HepG2 (cell line): ENCODE measurements around the gene SASH1. TPM values are rescaled to one million over a fixed set of nuclear protein-coding genes. Genes with fewer than 3 reads are reported as not detected.

ENCODE experiments used
- ATAC-seq: fragments of 200-7000 bp; cut with Tn5 transposase; 3 replicates; pipeline ENCODE4 v1.9.1; 2020; ENCODE audit warnings: mild to moderate bottlenecking, moderate library complexity
- BruUV-seq: library from RNA; stranded (reverse); fragments of 400-500 nt; replicated peaks from 2 replicates; lab custom pipeline; 2021; lab: Mats Ljungman, UMichigan
- CTCF ChIA-PET: fragments of 300-600 bp; formaldehyde crosslinking; extraction: SDS; loops from one replicate; lab custom pipeline; 2021; ENCODE audit warnings: low total read pairs, inconsistent platforms, low intra/inter-chr PET ratio; lab: Yijun Ruan, JAX
- POLR2A ChIA-PET: fragments of 350-600 bp; sonication (Branson Sonifier 250); formaldehyde crosslinking; loops from one replicate; lab custom pipeline; 2020; ENCODE audit warnings: antibody characterized with exemption, inconsistent platforms; lab: Yijun Ruan, JAX
- DNase-seq: peaks from one replicate; pipeline ENCODE4 v3.0.0-alpha.2; 2015; ENCODE audit warnings: low spot score
- FAIRE-seq: peaks from 3 replicates; lab custom pipeline; 2011; peaks lifted over from hg19 to GRCh38; lab: Jason Lieb, UNC
- H2AFZ ChIP-seq: one replicate; pipeline ENCODE4 v1.6.1; 2011; ENCODE audit warnings: low read length, inconsistent platforms
- H3K27ac ChIP-seq: fragments of 300-600 bp; 3 replicates; pipeline ENCODE4 v1.8.0; 2011; ENCODE audit warnings: mixed run types, mild to moderate bottlenecking, mixed read lengths, low read length, inconsistent platforms; ENCODE audit not compliant: insufficient read depth; ENCODE audit errors: extremely low read length
- H3K27me3 ChIP-seq, 2 experiments: fragments of 200-600 bp in 1 of 2; 2 replicates in 1 of 2; 3 replicates in 1 of 2; pipeline versions ENCODE4 v1.6.0 to v1.8.0; 2011; ENCODE audit warnings: low read length in 2 of 2, mild to moderate bottlenecking in 2 of 2, moderate library complexity in 2 of 2, inconsistent platforms in 1 of 2; ENCODE audit not compliant: insufficient read depth in 2 of 2, control insufficient read depth in 1 of 2
- H3K36me3 ChIP-seq, 2 experiments: fragments of 200-600 bp in 1 of 2; replicated peaks in 1 of 2; 2 replicates in 1 of 2; 3 replicates in 1 of 2; pipeline versions ENCODE4 v1.5.1 to v1.8.0; 2011; ENCODE audit warnings: low read length in 2 of 2, inconsistent platforms in 1 of 2; ENCODE audit not compliant: insufficient read depth in 2 of 2, control insufficient read depth in 1 of 2
- H3K4me1 ChIP-seq: 2 replicates; pipeline ENCODE4 v1.5.1; 2012; ENCODE audit warnings: low read length, inconsistent platforms; ENCODE audit not compliant: insufficient read depth
- H3K4me2 ChIP-seq: 2 replicates; pipeline ENCODE4 v1.6.0; 2011; ENCODE audit warnings: low read depth, low read length, inconsistent platforms
- H3K4me3 ChIP-seq, 3 experiments: fragments of 200-600 bp in 1 of 3; sonication (generic), shearing (Covaris generic) in 1 of 3; replicated peaks in 1 of 3; 2 replicates each; pipeline ENCODE4 v1.5.1; 2011 to 2016; ENCODE audit warnings: low read length in 3 of 3, inconsistent platforms in 2 of 3, low read depth in 2 of 3, mild to moderate bottlenecking in 2 of 3, control low read depth in 1 of 3, mixed read lengths in 1 of 3; ENCODE audit not compliant: insufficient read depth in 1 of 3
- H3K79me2 ChIP-seq: one replicate; pipeline ENCODE4 v1.6.1; 2011; ENCODE audit warnings: low read length, inconsistent platforms; ENCODE audit not compliant: insufficient read depth
- H3K9ac ChIP-seq: 2 replicates; pipeline ENCODE4 v1.6.0; 2011; ENCODE audit warnings: mild to moderate bottlenecking, low read depth, low read length, inconsistent platforms; ENCODE audit not compliant: insufficient read depth
- H3K9me3 ChIP-seq: 2 replicates; pipeline ENCODE4 v1.5.1; 2012; ENCODE audit warnings: mild to moderate bottlenecking, low read length
- H4K20me1 ChIP-seq: 2 replicates; pipeline ENCODE4 v1.6.0; 2011; ENCODE audit warnings: inconsistent platforms, mild to moderate bottlenecking, low read length, moderate library complexity; ENCODE audit not compliant: insufficient read depth
- HNRNPUL1 ChIP-seq: fragments of 200-400 bp; formaldehyde crosslinking; IDR thresholded peaks from 2 replicates; pipeline ENCODE4 v1.6.1; 2017; ENCODE audit warnings: low read depth, mild to moderate bottlenecking, low read length, moderate library complexity
- JDP2 ChIP-seq: sonication (generic); formaldehyde crosslinking; IDR thresholded peaks from 2 replicates; pipeline ENCODE4 v1.8.1; 2022; ENCODE audit warnings: missing genetic modification reagents, borderline replicate concordance
- JUND ChIP-seq: sonication (generic); formaldehyde crosslinking; IDR thresholded peaks from 2 replicates; pipeline ENCODE4 v1.8.0; 2022; ENCODE audit warnings: mild to moderate bottlenecking, missing genetic modification reagents
- KMT2B ChIP-seq: IDR thresholded peaks from 2 replicates; pipeline ENCODE4 v1.6.1; 2016; ENCODE audit warnings: missing genetic modification reagents, missing compliant biosample characterization
- MIXL1 ChIP-seq: IDR thresholded peaks from 2 replicates; pipeline ENCODE4 v1.6.1; 2016
- PAWR ChIP-seq: sonication (generic); formaldehyde crosslinking; IDR thresholded peaks from 2 replicates; pipeline ENCODE4 v1.4.0; 2020; ENCODE audit warnings: missing genetic modification reagents, mild to moderate bottlenecking, borderline replicate concordance
- PPARG ChIP-seq: conservative IDR thresholded peaks from 2 replicates; pipeline ENCODE4 v1.6.1; 2016; ENCODE audit warnings: missing biosample characterization, missing genetic modification reagents
- SMARCE1 ChIP-seq: fragments of 450-650 bp; IDR thresholded peaks from 2 replicates; pipeline ENCODE4 v1.6.1; 2017; ENCODE audit warnings: borderline replicate concordance
- TFE3 ChIP-seq: IDR thresholded peaks from 2 replicates; pipeline ENCODE4 v1.6.1; 2016
- ZBTB39 ChIP-seq: sonication (generic); formaldehyde crosslinking; IDR thresholded peaks from 2 replicates; pipeline ENCODE4 v1.5.0; 2020; ENCODE audit warnings: missing genetic modification reagents
- ZNF33A ChIP-seq: sonication (generic); formaldehyde crosslinking; IDR thresholded peaks from 2 replicates; pipeline ENCODE4 v1.5.1; 2020; ENCODE audit warnings: missing genetic modification reagents, mild to moderate bottlenecking, moderate library complexity, borderline replicate concordance
- ZNF362 ChIP-seq: sonication (generic); formaldehyde crosslinking; IDR thresholded peaks from 2 replicates; pipeline ENCODE4 v1.4.0; 2020; ENCODE audit warnings: missing genetic modification reagents, mild to moderate bottlenecking, borderline replicate concordance
- ZNF660 ChIP-seq: sonication (generic); formaldehyde crosslinking; IDR thresholded peaks from 2 replicates; pipeline ENCODE4 v1.5.1; 2020; ENCODE audit warnings: mild to moderate bottlenecking, low read depth, missing genetic modification reagents, borderline replicate concordance
- ZNF747 ChIP-seq: sonication (generic); formaldehyde crosslinking; IDR thresholded peaks from 2 replicates; pipeline ENCODE4 v1.8.1; 2023; ENCODE audit warnings: missing genetic modification reagents, mild to moderate bottlenecking, borderline replicate concordance
- WGBS: methylation state at CpG from one replicate; pipeline ENCODE4 v1.1.6; 2017; ENCODE audit warnings: low lambda C conversion rate; 5-methylcytosine and 5-hydroxymethylcytosine counted together
- in situ Hi-C: cut with HindIII; loops from 2 replicates; pipeline ENCODE4 v1.10.0; 2017; ENCODE audit warnings: low pct_unique_long_range_greater_than_20kb; ENCODE audit not compliant: extremely low pct_ligation_motif_present
- intact Hi-C: fragments of 100-400 bp; cut with micrococcal nuclease; formaldehyde crosslinking; loops from one replicate; pipeline ENCODE4 v1.10.0; 2022; ENCODE audit not compliant: unreplicated experiment
- polyA plus RNA-seq, 8 experiments: library from polyadenylated mRNA; depleted of rRNA in 3 of 8; stranded (reverse) in 7 of 8; unstranded in 1 of 8; fragments of >200 nt; fragmentation: Illumina TruSeq in 4 of 8; extraction: Trizol in 4 of 8; gene quantifications; 2 replicates each; pipeline versions ENCODE4 v1.2.1 to v1.2.3, GENCODE V29; 2011 to 2016; ENCODE audit warnings: low read depth in 4 of 8, missing spikeins in 1 of 8, mixed read lengths in 1 of 8; ENCODE audit not compliant: insufficient read depth in 1 of 8
- total RNA-seq, 5 experiments: library from RNA; depleted of rRNA; stranded (reverse); fragments of >200 nt; fragmentation: Illumina TruSeq; extraction: Trizol; gene quantifications; 2 replicates each; pipeline ENCODE4 v1.2.3, GENCODE V29; 2016; ENCODE audit warnings: low read depth in 1 of 5
- TF ChIP-seq, protein P1 (sequence below): sonication (generic); formaldehyde crosslinking; IDR thresholded peaks from 2 replicates; pipeline ENCODE4 v1.4.0; 2020; ENCODE audit warnings: missing genetic modification reagents
- TF ChIP-seq, protein P2 (sequence below): sonication (generic); formaldehyde crosslinking; IDR thresholded peaks from 2 replicates; pipeline ENCODE4 v1.5.1; 2020; ENCODE audit warnings: missing genetic modification reagents, mild to moderate bottlenecking, borderline replicate concordance

SASH1 gene
- total and polyA plus RNA-seq, 2 of the 13 experiments (the other 11 are each of a cell fraction or from before 2014, with no cell fraction given): 7.5 to 8.2 TPM

DNA sequence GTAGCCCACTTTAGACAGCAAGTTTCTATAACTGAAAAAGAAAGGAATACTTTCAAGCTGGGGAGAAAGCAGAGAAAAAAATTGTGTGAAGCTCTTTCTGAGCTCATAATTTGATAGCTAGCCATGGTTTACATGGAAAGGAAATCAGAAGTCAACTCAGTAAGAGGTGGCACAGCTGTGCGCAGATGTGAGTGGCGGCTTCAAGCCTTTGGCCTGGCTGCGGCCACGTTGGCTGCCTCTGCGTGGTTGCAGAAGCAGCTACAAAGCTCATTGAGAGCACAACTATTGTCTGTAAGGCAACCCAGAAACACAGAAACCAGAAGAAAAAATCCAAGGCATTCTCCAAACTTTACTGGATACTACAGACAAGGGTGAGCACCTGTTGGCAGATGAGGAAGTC lies 136.9 kb downstream of the SASH1 start:
- H4K20me1 ChIP-seq: no peaks in the 10 kb centered on the region
- no peak overlapping the region for H3K4me3 ChIP-seq
- in situ Hi-C loops: no loop called here
- 94% methylated on average over 5 of the region's 5 CpGs for WGBS
- H2AFZ ChIP-seq: no peak overlapping the region
- no peak for ATAC-seq
- ChIA-PET POLR2A (no interaction called here), CTCF (no interaction called here)
- no peak overlapping the region for H3K4me2 ChIP-seq
- no TSS peak for BruUV-seq
- H3K36me3 ChIP-seq: peaks cover 4 to 11% of the 10 kb centered on the region in 2 experiments; a peak in 4 of 5 replicates
- H3K79me2 ChIP-seq: no peaks in the 10 kb centered on the region
- no peak overlapping the region for H3K27ac ChIP-seq
- DNase-seq: no peak
- H3K9ac ChIP-seq: no peak overlapping the region
- no peak for FAIRE-seq
- H3K4me1 ChIP-seq: no peaks in the 10 kb centered on the region
- no peaks in the 10 kb centered on the region for H3K27me3 ChIP-seq
- H3K9me3 ChIP-seq: no peaks in the 10 kb centered on the region
- intact Hi-C loops: loop anchor here (10.0 kb wide), 1 partner anchor 1085 kb away; no protein-coding TSS in a partner anchor
- no peak for TF ChIP-seq MIXL1 (CRISPR knock-in tag)
- TF ChIP-seq JDP2 (CRISPR knock-in tag): no peak
- no peak for TF ChIP-seq HNRNPUL1
- no peak for TF ChIP-seq KMT2B (CRISPR knock-in tag)
- no peak for TF ChIP-seq PPARG (CRISPR knock-in tag)
- TF ChIP-seq, protein P1, sequence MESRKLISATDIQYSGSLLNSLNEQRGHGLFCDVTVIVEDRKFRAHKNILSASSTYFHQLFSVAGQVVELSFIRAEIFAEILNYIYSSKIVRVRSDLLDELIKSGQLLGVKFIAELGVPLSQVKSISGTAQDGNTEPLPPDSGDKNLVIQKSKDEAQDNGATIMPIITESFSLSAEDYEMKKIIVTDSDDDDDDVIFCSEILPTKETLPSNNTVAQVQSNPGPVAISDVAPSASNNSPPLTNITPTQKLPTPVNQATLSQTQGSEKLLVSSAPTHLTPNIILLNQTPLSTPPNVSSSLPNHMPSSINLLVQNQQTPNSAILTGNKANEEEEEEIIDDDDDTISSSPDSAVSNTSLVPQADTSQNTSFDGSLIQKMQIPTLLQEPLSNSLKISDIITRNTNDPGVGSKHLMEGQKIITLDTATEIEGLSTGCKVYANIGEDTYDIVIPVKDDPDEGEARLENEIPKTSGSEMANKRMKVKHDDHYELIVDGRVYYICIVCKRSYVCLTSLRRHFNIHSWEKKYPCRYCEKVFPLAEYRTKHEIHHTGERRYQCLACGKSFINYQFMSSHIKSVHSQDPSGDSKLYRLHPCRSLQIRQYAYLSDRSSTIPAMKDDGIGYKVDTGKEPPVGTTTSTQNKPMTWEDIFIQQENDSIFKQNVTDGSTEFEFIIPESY (CRISPR knock-in tag): no peak
- TF ChIP-seq ZNF33A: no peak
- no peak for TF ChIP-seq SMARCE1
- TF ChIP-seq TFE3 (CRISPR knock-in tag): no peak
- no peak for TF ChIP-seq ZNF362 (CRISPR knock-in tag)
- TF ChIP-seq, protein P2, sequence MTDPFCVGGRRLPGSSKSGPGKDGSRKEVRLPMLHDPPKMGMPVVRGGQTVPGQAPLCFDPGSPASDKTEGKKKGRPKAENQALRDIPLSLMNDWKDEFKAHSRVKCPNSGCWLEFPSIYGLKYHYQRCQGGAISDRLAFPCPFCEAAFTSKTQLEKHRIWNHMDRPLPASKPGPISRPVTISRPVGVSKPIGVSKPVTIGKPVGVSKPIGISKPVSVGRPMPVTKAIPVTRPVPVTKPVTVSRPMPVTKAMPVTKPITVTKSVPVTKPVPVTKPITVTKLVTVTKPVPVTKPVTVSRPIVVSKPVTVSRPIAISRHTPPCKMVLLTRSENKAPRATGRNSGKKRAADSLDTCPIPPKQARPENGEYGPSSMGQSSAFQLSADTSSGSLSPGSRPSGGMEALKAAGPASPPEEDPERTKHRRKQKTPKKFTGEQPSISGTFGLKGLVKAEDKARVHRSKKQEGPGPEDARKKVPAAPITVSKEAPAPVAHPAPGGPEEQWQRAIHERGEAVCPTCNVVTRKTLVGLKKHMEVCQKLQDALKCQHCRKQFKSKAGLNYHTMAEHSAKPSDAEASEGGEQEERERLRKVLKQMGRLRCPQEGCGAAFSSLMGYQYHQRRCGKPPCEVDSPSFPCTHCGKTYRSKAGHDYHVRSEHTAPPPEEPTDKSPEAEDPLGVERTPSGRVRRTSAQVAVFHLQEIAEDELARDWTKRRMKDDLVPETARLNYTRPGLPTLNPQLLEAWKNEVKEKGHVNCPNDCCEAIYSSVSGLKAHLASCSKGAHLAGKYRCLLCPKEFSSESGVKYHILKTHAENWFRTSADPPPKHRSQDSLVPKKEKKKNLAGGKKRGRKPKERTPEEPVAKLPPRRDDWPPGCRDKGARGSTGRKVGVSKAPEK (CRISPR knock-in tag): no peak
- no peak for TF ChIP-seq ZNF747
- no peak for TF ChIP-seq JUND (CRISPR knock-in tag)
- TF ChIP-seq ZBTB39 (CRISPR knock-in tag): no peak
- no peak for TF ChIP-seq ZNF660 (CRISPR knock-in tag)
- no peak for TF ChIP-seq PAWR (CRISPR knock-in tag)
